SH-SY5Y (cell line): Measurements from ENCODE around the gene AFF2.

Source experiments
- GATA2 ChIP-seq: IDR thresholded peaks from 2 replicates; pipeline ENCODE4 v1.6.1; 2011; ENCODE audit warnings: mild to moderate bottlenecking, low read depth, low read length
- GATA3 ChIP-seq: IDR thresholded peaks from 2 replicates; pipeline ENCODE4 v1.6.1; 2011; ENCODE audit warnings: low read depth, mild to moderate bottlenecking, low read length, moderate library complexity

DNA sequence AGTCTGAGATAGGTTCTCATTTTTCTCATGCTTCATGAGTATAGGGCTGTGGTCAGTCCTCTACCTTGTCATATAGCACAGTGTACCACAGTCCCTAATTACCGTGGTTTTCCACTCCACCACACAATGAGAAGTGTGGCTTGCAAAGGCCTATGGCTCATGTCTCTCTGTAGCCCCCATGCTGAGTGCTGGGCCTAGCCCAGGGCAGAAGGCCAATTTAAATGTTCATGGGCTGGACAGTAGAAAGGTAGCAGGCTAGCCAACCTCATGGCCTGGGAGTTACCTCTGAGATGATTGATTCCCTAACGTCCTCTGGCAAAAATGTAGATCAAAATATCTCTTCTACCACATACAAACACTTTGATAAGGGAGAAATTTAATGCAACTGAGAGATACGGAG lies 222.5 kb downstream of the AFF2 start:
- no peak for TF ChIP-seq GATA2
- no peak for TF ChIP-seq GATA3
